ENCODE results near the gene ZNF625. TPM values are rescaled to one million over a fixed set of nuclear protein-coding genes. Genes with fewer than 3 reads are reported as not detected.
"Not testable (repeated sequence)": the region's sequence is repeated elsewhere in the genome, so short reads cannot be mapped to it uniquely, and the experiment has no call there.

ZNF625 gene
- total RNA-seq, 1 experiment from 2014 or later = 7.9 TPM

DNA sequence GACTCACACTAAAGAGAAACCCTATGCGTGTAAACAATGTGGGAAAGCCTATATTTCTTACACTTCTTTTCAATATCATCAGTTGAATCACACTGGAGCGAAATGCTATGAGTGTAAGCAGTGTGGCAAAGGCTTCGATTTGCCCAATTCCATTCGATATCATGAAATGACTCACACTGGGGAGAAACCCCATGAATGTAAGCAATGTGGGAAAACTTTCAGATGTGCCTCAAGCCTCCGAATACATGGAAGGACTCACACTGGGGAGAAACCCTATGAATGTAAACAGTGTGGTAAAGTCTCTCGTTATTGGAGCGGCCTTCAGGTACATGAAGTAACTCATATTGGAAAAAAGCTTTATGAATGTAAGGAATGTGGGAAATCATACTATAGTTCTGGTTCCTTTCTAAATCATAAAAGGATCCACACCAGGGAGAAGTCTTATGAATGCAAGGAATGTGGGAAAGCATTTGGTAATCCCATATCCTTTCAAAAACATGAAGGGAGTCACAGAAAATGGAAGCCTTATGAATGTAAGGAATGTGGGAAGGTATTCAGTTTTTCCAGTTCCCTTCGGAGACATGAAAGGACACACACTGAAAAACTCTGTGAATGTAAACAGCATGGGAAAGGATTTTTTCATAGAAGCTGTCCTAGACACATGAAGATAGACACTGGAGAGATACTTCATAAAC is 44.4 kb downstream of the ZNF625 start:
- no peak for DNase-seq (ENCODE audit: low read depth, low spot score)
- POLR2A ChIA-PET = no interaction called here
- BruUV-seq (replicated peaks) = no TSS peak
- Histone ChIP-seq H3K9me3 (ENCODE audit: control insufficient read depth, insufficient read depth, low read depth, low read length) (peaks cover 44% of the 10 kb centered on the region), H3K36me3 (ENCODE audit: control insufficient read depth, insufficient read depth, low read length) (0 out of 2 replicates have a peak, but pooled peaks cover 3% of the 10 kb centered on the region), H3K4me1 (ENCODE audit: control insufficient read depth, insufficient read depth, low read length) (no peaks in the 10 kb centered on the region), H3K27ac (ENCODE audit: low read length) (no peak overlapping the region), H3K27me3 (ENCODE audit: control insufficient read depth, insufficient read depth, low read length) (no peaks in the 10 kb centered on the region), H3K4me3 (ENCODE audit: low read depth in 2 of 2, low read length in 2 of 2) (no peak overlapping the region)
- ATAC-seq = no peak
- in situ Hi-C loops (cut with HindIII; ENCODE audit: low pct_unique_long_range_greater_than_20kb, low sequenced_read_pairs) (no loop called here), intact Hi-C loops (cut with micrococcal nuclease; ENCODE audit: unreplicated experiment) (no loop called here)
- CTCF ChIA-PET = no interaction called here
- TF ChIP-seq, protein P1, sequence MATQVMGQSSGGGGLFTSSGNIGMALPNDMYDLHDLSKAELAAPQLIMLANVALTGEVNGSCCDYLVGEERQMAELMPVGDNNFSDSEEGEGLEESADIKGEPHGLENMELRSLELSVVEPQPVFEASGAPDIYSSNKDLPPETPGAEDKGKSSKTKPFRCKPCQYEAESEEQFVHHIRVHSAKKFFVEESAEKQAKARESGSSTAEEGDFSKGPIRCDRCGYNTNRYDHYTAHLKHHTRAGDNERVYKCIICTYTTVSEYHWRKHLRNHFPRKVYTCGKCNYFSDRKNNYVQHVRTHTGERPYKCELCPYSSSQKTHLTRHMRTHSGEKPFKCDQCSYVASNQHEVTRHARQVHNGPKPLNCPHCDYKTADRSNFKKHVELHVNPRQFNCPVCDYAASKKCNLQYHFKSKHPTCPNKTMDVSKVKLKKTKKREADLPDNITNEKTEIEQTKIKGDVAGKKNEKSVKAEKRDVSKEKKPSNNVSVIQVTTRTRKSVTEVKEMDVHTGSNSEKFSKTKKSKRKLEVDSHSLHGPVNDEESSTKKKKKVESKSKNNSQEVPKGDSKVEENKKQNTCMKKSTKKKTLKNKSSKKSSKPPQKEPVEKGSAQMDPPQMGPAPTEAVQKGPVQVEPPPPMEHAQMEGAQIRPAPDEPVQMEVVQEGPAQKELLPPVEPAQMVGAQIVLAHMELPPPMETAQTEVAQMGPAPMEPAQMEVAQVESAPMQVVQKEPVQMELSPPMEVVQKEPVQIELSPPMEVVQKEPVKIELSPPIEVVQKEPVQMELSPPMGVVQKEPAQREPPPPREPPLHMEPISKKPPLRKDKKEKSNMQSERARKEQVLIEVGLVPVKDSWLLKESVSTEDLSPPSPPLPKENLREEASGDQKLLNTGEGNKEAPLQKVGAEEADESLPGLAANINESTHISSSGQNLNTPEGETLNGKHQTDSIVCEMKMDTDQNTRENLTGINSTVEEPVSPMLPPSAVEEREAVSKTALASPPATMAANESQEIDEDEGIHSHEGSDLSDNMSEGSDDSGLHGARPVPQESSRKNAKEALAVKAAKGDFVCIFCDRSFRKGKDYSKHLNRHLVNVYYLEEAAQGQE (IDR thresholded peaks at IDR 0.05; ENCODE audit: insufficient read depth in 1 of 2, low read depth in 2 of 2, low read length in 1 of 2) = no peak
- TF ChIP-seq SIN3A (IDR thresholded peaks at IDR 0.05; ENCODE audit: borderline replicate concordance, insufficient read depth, low read depth, low read length) (no peak), TCF7L2 (IDR thresholded peaks at IDR 0.05; ENCODE audit: low read depth, low read length) (no peak), POLR2AphosphoS5 (IDR thresholded peaks at IDR 0.05; ENCODE audit: low read depth, low read length) (no peak)
- TF ChIP-seq, protein P2, sequence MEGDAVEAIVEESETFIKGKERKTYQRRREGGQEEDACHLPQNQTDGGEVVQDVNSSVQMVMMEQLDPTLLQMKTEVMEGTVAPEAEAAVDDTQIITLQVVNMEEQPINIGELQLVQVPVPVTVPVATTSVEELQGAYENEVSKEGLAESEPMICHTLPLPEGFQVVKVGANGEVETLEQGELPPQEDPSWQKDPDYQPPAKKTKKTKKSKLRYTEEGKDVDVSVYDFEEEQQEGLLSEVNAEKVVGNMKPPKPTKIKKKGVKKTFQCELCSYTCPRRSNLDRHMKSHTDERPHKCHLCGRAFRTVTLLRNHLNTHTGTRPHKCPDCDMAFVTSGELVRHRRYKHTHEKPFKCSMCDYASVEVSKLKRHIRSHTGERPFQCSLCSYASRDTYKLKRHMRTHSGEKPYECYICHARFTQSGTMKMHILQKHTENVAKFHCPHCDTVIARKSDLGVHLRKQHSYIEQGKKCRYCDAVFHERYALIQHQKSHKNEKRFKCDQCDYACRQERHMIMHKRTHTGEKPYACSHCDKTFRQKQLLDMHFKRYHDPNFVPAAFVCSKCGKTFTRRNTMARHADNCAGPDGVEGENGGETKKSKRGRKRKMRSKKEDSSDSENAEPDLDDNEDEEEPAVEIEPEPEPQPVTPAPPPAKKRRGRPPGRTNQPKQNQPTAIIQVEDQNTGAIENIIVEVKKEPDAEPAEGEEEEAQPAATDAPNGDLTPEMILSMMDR (IDR thresholded peaks at IDR 0.05) = no peak

DNA sequence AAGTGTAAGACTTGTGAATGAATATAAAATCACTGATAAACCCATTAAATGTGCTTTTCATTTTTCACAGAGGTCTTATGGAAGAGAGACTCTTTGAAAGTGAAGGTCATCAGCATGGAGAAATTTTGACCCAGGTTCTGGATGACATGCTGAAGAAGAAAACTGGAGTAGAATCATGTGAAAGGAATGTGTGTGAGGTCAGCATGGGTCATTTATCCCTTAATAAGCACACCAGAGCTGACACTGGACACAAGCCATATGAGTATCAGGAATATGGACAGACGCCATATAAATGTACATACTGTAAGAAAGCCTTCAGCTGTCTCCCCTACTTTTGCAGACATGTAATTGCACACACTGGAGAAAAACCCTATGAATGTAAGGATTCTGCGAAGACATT is 45.4 kb downstream of the ZNF625 start:
- intact Hi-C loops (cut with micrococcal nuclease; ENCODE audit: unreplicated experiment) (no loop called here), in situ Hi-C loops (cut with HindIII; ENCODE audit: low pct_unique_long_range_greater_than_20kb, low sequenced_read_pairs) (no loop called here)
- 0 out of 2 replicates have a peak, but pooled peaks cover 3% of the 10 kb centered on the region for H3K36me3 ChIP-seq (ENCODE audit: control insufficient read depth, insufficient read depth, low read length)
- POLR2A ChIA-PET = no interaction called here
- CTCF ChIA-PET = no interaction called here
- H3K4me1 ChIP-seq (ENCODE audit: control insufficient read depth, insufficient read depth, low read length) = no peaks in the 10 kb centered on the region
- H3K9me3 ChIP-seq (ENCODE audit: control insufficient read depth, insufficient read depth, low read depth, low read length) = peaks cover 50% of the 10 kb centered on the region
- DNase-seq (ENCODE audit: low read depth, low spot score) = no peak
- no peaks in the 10 kb centered on the region for H3K27me3 ChIP-seq (ENCODE audit: control insufficient read depth, insufficient read depth, low read length)
- H3K4me3 ChIP-seq (ENCODE audit: low read depth in 2 of 2, low read length in 2 of 2) = no peak overlapping the region
- no TSS peak for BruUV-seq (replicated peaks)
- H3K27ac ChIP-seq (ENCODE audit: low read length) = no peak overlapping the region
- TF ChIP-seq TCF7L2 (IDR thresholded peaks at IDR 0.05; ENCODE audit: low read depth, low read length) (no peak), POLR2AphosphoS5 (IDR thresholded peaks at IDR 0.05; ENCODE audit: low read depth, low read length) (no peak), SIN3A (IDR thresholded peaks at IDR 0.05; ENCODE audit: borderline replicate concordance, insufficient read depth, low read depth, low read length) (no peak)
- TF ChIP-seq, protein P2 (IDR thresholded peaks at IDR 0.05) = no peak
- TF ChIP-seq, protein P1 (IDR thresholded peaks at IDR 0.05; ENCODE audit: insufficient read depth in 1 of 2, low read depth in 2 of 2, low read length in 1 of 2) = no peak
- ATAC-seq = no peak

DNA sequence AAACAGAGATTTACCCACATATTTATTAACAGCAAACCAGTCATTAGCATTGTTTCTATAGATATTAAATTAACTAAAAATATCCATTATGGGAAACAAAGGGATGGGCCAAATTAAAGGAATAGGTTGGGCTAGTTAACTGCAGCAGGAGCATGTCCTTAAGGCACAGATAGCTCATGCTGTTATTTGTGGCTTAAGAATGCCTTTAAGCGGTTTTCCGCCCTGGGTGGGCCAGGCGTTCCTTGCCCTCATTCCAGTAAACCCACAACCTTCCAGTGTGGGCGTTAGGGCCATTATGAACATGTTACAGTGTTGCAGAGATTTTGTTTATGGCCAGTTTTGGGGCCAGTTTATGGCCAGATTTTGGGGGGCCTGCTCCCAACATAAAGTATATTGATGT is 52.6 kb downstream of the ZNF625 start:
- ATAC-seq; intact Hi-C loops (cut with micrococcal nuclease; ENCODE audit: unreplicated experiment); BruUV-seq (replicated peaks); H3K9me3 ChIP-seq (ENCODE audit: control insufficient read depth, insufficient read depth, low read depth, low read length); H3K4me1 ChIP-seq (ENCODE audit: control insufficient read depth, insufficient read depth, low read length); in situ Hi-C loops (cut with HindIII; ENCODE audit: low pct_unique_long_range_greater_than_20kb, low sequenced_read_pairs); H3K4me3 ChIP-seq (ENCODE audit: low read depth in 2 of 2, low read length in 2 of 2); CTCF ChIA-PET; DNase-seq (ENCODE audit: low read depth, low spot score); POLR2A ChIA-PET; H3K27me3 ChIP-seq (ENCODE audit: control insufficient read depth, insufficient read depth, low read length); H3K36me3 ChIP-seq (ENCODE audit: control insufficient read depth, insufficient read depth, low read length); H3K27ac ChIP-seq (ENCODE audit: low read length): not testable (repeated sequence)

Data from Panc1 (cell line).